ENCODE results near the gene FKBP8.
"Not testable (repeated sequence)": the region's sequence is repeated elsewhere in the genome, so short reads cannot be mapped to it uniquely, and the experiment has no call there.

The FKBP8 gene

GRCh38 chr19:18558202-18558555 is 14.8 kb upstream of the FKBP8 start:
- DNase-seq = no peak

GRCh38 chr19:18557411-18558201 is 14.2 kb upstream of the FKBP8 start, which contains the start of gene KXD1:
Gene KXD1, plus strand, starts transcription at chr19:18557870. Its CDS starts 4,187 bp downstream, at chr19:18562057.
- peak; percentile 98 for DNase-seq

- no peak for DNase-seq
Observed at GRCh38 chr19:18551631-18552030, 8.3 kb upstream of the FKBP8 start.

GRCh38 chr19:18543814-18544475 is 572 bp upstream of the FKBP8 start:
- DNase-seq = peak; percentile 45

GRCh38 chr19:18541992-18542940 is 1.1 kb downstream of the FKBP8 start:
- DNase-seq = peak; percentile 35

GRCh38 chr19:18541258-18541991 is 1.9 kb downstream of the FKBP8 start:
- no peak for DNase-seq

GRCh38 chr19:18540200-18540599 is 3.2 kb downstream of the FKBP8 start:
- not testable (repeated sequence) for DNase-seq

- DNase-seq = no peak
Observed at GRCh38 chr19:18539372-18539771, 4.0 kb downstream of the FKBP8 start.

- no peak for DNase-seq
Observed at GRCh38 chr19:18538115-18538514, 5.3 kb downstream of the FKBP8 start.

- no peak for DNase-seq
Observed at GRCh38 chr19:18537431-18537830, 5.9 kb downstream of the FKBP8 start.

GRCh38 chr19:18536475-18536874 is 6.9 kb downstream of the FKBP8 start:
- no peak for DNase-seq

GRCh38 chr19:18533058-18533457 is 10.3 kb downstream of the FKBP8 start:
- DNase-seq = no peak

- DNase-seq = no peak
Observed at GRCh38 chr19:18532168-18532890, 11.0 kb downstream of the FKBP8 start.

- no peak for DNase-seq
Observed at GRCh38 chr19:18531485-18531884, 11.9 kb downstream of the FKBP8 start.

- DNase-seq = no peak
Observed at GRCh38 chr19:18529782-18530181, 13.6 kb downstream of the FKBP8 start.

GRCh38 chr19:18526316-18526715 is 17.1 kb downstream of the FKBP8 start:
- no peak for DNase-seq

GRCh38 chr19:18523841-18524240 is 19.5 kb downstream of the FKBP8 start:
- DNase-seq = no peak

- DNase-seq = not testable (repeated sequence)
Observed at GRCh38 chr19:18522862-18523440, 20.4 kb downstream of the FKBP8 start.

GRCh38 chr19:18522124-18522861 is 21.1 kb downstream of the FKBP8 start:
- DNase-seq = peak; percentile 100

- no peak for DNase-seq
Observed at GRCh38 chr19:18521692-18522123, 21.7 kb downstream of the FKBP8 start, which contains the start of gene ELL. Gene ELL, minus strand, starts transcription at chr19:18522070. Its CDS starts 15 bp downstream, at chr19:18522055.
